Gastrocnemius medialis (tissue), 4 donors: ENCODE measurements around the gene MRNIP.

Source experiments
- POLR2A ChIP-seq, 2 donors: fragments of 450-650 bp; IDR thresholded peaks; one replicate each; pipeline ENCODE4 v1.6.1; 2017; ENCODE audit warnings: antibody characterized with exemption in 2 of 2, mild to moderate bottlenecking in 2 of 2, moderate library complexity in 2 of 2
- TF ChIP-seq, protein P1 (sequence below), 5 experiments: fragments of 450-650 bp in 3 of 5; fragments of 200-600 bp in 2 of 5; sonication (generic) in 2 of 5; IDR thresholded peaks in 4 of 5; conservative IDR thresholded peaks in 1 of 5; 1 replicate in 4 of 5; 2 replicates in 1 of 5; pipeline ENCODE4 v1.5.1; 2016 to 2019; ENCODE audit warnings: antibody characterized with exemption in 5 of 5, mild to moderate bottlenecking in 3 of 5, moderate library complexity in 3 of 5

- TF ChIP-seq, protein P1, sequence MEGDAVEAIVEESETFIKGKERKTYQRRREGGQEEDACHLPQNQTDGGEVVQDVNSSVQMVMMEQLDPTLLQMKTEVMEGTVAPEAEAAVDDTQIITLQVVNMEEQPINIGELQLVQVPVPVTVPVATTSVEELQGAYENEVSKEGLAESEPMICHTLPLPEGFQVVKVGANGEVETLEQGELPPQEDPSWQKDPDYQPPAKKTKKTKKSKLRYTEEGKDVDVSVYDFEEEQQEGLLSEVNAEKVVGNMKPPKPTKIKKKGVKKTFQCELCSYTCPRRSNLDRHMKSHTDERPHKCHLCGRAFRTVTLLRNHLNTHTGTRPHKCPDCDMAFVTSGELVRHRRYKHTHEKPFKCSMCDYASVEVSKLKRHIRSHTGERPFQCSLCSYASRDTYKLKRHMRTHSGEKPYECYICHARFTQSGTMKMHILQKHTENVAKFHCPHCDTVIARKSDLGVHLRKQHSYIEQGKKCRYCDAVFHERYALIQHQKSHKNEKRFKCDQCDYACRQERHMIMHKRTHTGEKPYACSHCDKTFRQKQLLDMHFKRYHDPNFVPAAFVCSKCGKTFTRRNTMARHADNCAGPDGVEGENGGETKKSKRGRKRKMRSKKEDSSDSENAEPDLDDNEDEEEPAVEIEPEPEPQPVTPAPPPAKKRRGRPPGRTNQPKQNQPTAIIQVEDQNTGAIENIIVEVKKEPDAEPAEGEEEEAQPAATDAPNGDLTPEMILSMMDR (IDR thresholded peaks at IDR 0.05 in 4 of 5, conservative IDR thresholded peaks at IDR 0.05 in 1 of 5) = no peak
- TF ChIP-seq POLR2A (IDR thresholded peaks at IDR 0.05) = no peak
These were observed 28.5 kb upstream of the MRNIP start for GRCh38 chr5:179887095-179887494.
